Activated CD4-positive, alpha-beta T cell treated with anti-CD3 and anti-CD28 coated beads for 24 hours (primary cell): ENCODE measurements around the gene TTI1.

Source experiments
- DNase-seq, 2 donors: peaks; one replicate each; pipeline ENCODE4 v3.0.0-alpha.2; 2020; ENCODE audit warnings: low read depth in 2 of 2

The TTI1 gene

DNA sequence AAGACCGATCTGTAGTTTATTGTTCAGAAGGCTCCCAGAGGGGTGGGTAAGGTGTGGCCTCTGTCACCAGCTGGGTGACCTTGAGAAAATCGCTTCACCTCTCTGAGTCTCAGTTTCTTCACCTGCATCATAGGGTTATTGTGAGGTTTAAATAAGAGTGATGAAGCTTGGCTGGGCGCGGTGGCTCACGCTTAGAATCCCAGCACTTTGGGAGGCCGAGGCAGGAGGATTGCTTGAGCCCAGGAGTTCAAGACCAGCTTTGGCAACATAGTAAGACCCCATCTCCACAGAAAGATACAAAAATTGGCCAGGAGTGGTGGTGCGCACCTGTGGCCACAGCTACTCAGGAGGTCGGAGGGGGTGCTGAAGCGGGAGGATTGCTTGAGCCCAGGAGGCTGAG is 94.3 kb downstream of the TTI1 start:
- DNase-seq, result no peak

DNA sequence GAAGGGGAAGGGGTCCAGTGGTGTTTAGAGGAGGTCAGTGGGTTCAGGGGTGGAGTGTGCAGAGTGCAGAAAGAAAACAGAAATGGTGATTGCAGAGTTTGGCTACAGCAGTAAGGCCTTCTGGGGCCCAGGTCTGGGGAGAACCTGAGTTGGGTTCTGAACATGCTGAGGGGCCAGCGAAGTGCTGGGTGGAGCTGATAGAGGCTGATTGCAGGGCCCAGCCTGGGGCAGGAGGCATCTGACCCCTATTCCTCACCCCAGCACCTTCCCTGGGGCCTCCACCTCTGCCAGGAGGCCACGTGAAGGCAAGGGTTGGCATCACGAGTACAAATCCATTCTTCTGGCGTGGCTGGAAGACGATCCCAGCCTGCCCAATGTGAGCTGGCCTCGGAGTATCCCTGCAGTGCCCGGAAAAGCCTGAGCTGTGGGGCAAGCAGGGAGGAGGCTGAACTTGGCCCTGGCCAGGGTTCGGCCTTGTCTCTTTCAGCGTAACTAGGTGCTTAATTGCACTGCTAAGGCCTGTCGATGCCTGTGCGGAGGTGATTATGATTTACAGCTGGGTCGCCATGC is 95.0 kb downstream of the TTI1 start:
- no peak for DNase-seq

DNA sequence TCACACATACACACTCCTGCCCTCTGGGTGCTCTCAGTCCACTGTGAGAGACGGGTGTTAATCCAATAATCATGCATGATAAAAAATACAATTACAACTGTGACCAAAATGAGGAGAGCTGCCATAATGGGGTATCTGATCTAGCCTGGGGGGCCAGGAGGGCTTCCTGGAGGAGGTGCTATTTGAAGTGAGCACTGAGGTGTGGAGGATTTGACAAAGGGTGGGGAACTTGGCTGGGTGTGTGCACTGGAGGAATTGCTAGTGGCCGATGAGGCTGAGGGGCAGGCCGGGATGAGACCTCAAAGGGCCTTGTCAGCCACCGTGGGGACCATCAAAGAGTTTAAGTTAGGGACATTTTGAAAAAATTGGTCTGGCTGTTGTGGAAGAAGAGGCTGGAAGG is 95.6 kb downstream of the TTI1 start:
- DNase-seq, result no peak

DNA sequence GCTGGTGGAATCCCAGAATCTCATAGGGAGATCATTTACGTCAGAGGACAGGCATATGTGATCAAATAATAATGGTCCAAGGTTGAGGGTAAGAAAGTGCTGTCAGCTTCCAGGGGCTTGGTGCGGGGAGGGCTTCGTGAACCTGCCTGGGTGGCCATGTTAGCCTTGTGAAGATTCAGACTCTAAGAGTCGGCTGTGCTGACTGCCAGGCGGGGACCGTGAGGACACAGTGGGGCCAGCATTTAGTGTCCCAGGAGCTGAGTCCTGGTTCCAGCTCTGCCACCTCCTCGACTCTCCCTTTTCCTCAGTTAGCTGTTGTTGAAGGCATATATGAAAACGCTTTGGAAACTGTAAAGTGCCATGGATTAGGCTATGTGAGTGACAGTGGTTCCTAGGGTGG is 96.8 kb downstream of the TTI1 start:
- no peak for DNase-seq

DNA sequence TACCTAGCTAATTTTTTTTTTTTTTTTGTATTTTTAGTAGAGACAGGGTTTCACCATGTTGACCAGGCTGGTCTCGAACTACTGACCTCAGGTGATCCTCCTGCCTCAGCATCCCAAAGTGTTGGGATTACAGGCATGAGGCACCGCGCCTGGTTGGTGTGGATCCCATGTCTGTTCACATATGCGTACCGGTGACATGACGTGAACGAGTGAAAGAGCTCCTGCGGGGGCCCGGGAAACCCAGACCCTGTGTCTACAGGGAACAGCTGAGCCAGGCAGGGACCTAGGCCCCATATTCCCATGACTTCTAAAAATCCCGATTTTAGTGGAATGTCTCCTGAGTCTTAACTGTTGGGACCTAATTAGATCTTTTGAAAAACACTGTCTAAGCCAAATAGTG is 97.2 kb downstream of the TTI1 start:
- DNase-seq, result no peak

DNA sequence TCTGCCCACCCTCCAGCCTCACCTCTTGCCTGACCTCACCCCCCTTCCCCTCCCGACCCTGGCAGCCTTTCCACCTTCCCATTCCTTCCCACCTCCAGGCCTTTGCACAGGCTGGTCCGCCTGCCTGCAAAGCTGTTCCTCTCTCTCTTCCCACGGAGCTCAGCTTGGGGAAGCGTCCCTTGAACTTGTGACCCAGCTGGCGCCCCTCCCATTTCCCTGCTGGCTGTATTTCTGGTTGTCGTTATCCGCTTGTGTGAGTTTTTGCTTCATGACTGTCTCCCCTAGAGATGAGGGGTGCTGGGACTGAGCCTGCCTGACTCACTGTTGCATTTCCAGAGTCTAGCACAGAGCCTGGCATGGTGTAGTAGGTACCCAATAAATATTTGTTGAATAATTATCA is 97.8 kb downstream of the TTI1 start:
- no peak for DNase-seq

DNA sequence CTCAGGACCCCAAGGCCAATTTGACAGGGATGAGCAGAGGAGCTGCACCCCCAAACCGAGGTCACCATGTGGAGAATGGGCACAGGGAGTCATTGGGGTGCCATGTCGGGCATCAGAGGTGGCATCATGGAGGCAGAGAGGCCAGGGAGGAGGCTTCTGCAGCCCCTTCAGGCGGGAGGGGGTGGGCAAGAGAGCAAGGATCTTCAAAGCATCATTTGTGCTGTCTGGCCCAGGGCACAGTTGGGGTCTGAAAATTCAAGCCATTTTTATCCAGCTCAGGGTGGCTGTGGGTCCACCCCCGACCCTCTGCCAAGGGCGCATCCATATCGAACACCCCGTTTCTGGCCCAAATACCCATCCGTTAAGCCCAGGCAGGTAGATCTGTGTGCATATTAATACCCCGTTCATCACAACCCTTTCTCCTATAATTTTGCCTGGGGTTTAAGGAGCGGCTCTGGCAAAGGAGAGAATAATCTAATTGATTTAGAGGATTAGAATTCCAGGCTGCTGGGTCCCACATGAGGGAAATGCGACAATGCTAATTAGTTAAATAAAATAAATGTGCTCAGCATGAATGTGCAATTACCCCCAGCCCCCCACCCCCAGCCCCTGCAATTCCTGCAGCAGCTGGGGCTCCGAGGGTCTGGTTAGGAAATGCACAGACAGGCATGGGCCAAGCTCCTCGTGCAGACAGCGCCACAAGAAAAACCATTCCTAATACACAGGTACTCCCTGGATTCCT is 98.5 kb downstream of the TTI1 start:
- no peak for DNase-seq

DNA sequence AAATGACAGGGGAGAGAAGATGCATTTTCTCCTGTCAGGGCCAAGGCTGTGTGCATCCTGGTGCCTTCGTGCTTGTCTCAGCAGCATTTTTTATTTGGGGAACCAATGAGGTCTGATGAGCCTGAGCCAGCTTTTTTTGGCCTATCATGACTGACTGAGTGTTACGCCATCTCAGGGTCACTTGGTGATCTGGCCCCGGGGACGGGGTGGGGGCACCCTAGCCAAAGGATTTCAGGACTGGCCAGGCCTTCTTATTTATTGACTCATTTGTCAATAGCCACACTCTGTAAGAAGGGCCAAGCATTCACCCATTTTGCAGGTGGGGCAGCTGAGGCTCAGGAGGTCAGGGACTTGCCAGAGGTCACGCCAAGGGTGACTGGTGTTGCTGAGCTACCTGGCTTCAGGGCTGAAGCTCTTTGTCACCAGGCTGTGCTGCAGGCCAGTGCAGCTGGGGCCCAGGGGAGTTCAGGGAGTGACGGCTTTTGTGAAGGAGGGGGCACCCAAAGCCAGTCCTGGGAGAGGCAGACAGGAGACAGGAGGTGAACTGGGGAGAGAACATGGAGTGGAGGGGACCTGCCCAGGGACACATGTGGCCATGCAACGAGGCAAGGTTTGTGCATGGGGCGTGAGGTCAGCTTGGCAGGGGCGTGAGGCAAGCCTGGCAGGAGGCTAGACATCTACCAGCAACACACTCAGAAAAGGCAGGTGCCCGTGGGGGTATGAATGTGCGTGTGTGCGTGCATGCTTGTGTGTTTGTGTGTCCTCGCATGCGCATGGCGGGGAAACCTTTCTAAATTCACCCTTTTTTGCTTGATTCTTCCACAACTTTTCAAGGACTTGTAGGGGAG is 99.2 kb downstream of the TTI1 start:
- no peak for DNase-seq
